Measurements from ENCODE around the gene NRARP. TPM values are rescaled to one million over a fixed set of nuclear protein-coding genes. Genes with fewer than 3 reads are reported as not detected.

NRARP gene
- total and polyA plus RNA-seq, 2 experiments from 2014 or later = 0.32 TPM; not detected in 1

DNA sequence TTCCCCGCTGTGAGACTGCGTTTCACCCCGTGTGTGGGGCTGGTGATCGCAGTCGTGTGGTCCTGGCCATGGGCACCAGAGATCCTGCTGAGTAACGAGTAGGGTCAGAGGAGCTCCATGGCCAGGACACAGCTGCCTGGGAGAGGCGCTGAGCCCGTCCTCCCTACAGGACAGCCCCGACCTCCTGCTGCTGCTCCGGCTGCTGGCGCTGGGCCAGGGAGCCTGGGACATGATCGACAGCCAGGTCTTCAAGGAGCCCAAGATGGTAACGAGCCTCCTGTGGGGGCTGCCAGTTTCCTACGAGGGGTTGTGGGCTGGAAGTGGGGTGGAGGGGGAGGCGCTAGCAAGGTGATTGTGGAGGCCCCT, 35.9 kb downstream of the NRARP start:
- in situ Hi-C loops (cut with MboI) = no loop called here

DNA sequence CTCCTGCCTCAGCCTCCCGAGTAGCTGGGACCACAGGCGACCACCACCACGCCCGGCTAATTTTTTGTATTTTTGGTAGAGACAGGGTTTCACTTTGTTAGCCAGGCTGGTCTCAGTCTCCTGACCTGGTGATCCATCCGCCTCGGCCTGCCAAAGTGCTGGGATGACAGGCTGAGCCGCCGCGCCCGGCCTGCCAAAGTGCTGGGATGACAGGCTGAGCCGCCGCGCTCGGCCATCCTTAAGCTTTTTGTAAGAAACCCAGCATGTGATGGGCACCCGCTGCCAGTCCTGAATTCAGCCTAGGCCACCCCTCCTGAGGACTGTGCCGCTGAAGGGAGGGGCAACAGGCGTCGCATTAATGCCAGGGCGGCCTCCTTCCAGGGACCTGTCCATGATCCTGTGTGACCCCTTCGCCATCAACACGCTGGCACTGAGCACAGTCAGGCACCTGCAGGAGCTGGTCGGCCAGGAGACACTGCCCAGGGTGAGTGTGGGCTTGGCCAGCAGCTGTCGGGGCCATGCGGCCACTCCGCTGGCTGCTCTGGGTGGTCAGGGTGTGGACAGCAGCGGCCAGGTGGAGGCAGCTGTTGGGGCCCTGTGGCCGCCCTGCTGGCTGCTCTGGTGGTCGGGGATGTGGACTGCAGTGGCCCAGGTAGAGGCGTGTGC, 36.4 kb downstream of the NRARP start:
- no peak for TF ChIP-seq EZH2 (IDR thresholded peaks at IDR 0.05; ENCODE audit: insufficient read depth, poor library complexity, severe bottlenecking)
- TF ChIP-seq EZH2phosphoT487 (IDR thresholded peaks at IDR 0.05; ENCODE audit: insufficient read depth, low read depth) = no peak
- no peaks in the 10 kb centered on the region for H3K4me1 ChIP-seq (ENCODE audit: insufficient read depth)

More for the DNA sequence above, 35.9 kb downstream of the NRARP start:
- Histone ChIP-seq H3K4me2 (ENCODE audit: unreplicated experiment) (no peak overlapping the region), H3K79me2 (ENCODE audit: insufficient read depth) (0 out of 2 replicates have a peak, but pooled peaks cover 7% of the 10 kb centered on the region), H4K20me1 (ENCODE audit: insufficient read depth) (no peaks in the 10 kb centered on the region), H2AFZ (no peak overlapping the region), H3K4me3 (no peak overlapping the region), H3K4me1 (ENCODE audit: insufficient read depth) (no peaks in the 10 kb centered on the region), H3K27ac (no peak overlapping the region), H3K9me3 (ENCODE audit: low read depth) (no peaks in the 10 kb centered on the region), H3K9me2 (ENCODE audit: insufficient read depth) (no peaks in the 10 kb centered on the region), H3F3A (ENCODE audit: insufficient read depth) (no peaks in the 10 kb centered on the region), H3K27me3 (replicated peaks; ENCODE audit: insufficient read depth) (no peaks in the 10 kb centered on the region), H3K9ac (no peak overlapping the region), H3K36me3 (ENCODE audit: low read depth) (no peaks in the 10 kb centered on the region)
- TF ChIP-seq EZH2phosphoT487 (IDR thresholded peaks at IDR 0.05; ENCODE audit: insufficient read depth, low read depth) = no peak
- no peak for DNase-seq
- WGBS, 2 experiments (ENCODE audit: low coverage in 1 of 2, low lambda C conversion rate in 2 of 2, missing lambda C conversion rate in 2 of 2) = 92% methylated on average over 15 of the region's 15 CpGs

GRCh38 chr9:137264067-137264466, 38.0 kb downstream of the NRARP start:
- H3K4me2 ChIP-seq (ENCODE audit: unreplicated experiment) = no peak overlapping the region
- H3K36me3 ChIP-seq (ENCODE audit: low read depth) = no peaks in the 10 kb centered on the region; the same call in 1 of the 2 replicates
- TF ChIP-seq EZH2phosphoT487 (IDR thresholded peaks at IDR 0.05; ENCODE audit: insufficient read depth, low read depth) = no peak
- no peak for TF ChIP-seq EZH2 (IDR thresholded peaks at IDR 0.05; ENCODE audit: insufficient read depth, poor library complexity, severe bottlenecking)
- no peak overlapping the region for H3K27ac ChIP-seq
- no peaks in the 10 kb centered on the region for H3K9me3 ChIP-seq (ENCODE audit: low read depth)
- WGBS, 2 experiments (ENCODE audit: low coverage in 1 of 2, low lambda C conversion rate in 2 of 2, missing lambda C conversion rate in 2 of 2) = 93 to 96% methylated on average over 22 of the region's 22 CpGs
- H3K9ac ChIP-seq = no peak overlapping the region
- H3K79me2 ChIP-seq (ENCODE audit: insufficient read depth) = peaks cover 10% of the 10 kb centered on the region; the same call in 1 of the 2 replicates
- H3K4me3 ChIP-seq = no peak overlapping the region
- in situ Hi-C loops (cut with MboI) = no loop called here
- no peak overlapping the region for H2AFZ ChIP-seq
- H3K9me2 ChIP-seq (ENCODE audit: insufficient read depth) = no peaks in the 10 kb centered on the region
- H3K4me1 ChIP-seq (ENCODE audit: insufficient read depth) = no peaks in the 10 kb centered on the region
- H4K20me1 ChIP-seq (ENCODE audit: insufficient read depth) = no peaks in the 10 kb centered on the region
- no peak for DNase-seq
- H3K27me3 ChIP-seq (replicated peaks; ENCODE audit: insufficient read depth) = no peaks in the 10 kb centered on the region
- H3F3A ChIP-seq (ENCODE audit: insufficient read depth) = no peaks in the 10 kb centered on the region

More for the DNA sequence above, 36.4 kb downstream of the NRARP start:
- Histone ChIP-seq H3K4me2 (ENCODE audit: unreplicated experiment) (no peak overlapping the region), H3K27ac (no peak overlapping the region), H3K27me3 (replicated peaks; ENCODE audit: insufficient read depth) (no peaks in the 10 kb centered on the region), H3K36me3 (ENCODE audit: low read depth) (no peaks in the 10 kb centered on the region; the same call in 1 of the 2 replicates), H3K9ac (no peak overlapping the region), H3K4me3 (no peak overlapping the region), H2AFZ (no peak overlapping the region), H3K9me3 (ENCODE audit: low read depth) (no peaks in the 10 kb centered on the region), H3K9me2 (ENCODE audit: insufficient read depth) (no peaks in the 10 kb centered on the region), H4K20me1 (ENCODE audit: insufficient read depth) (no peaks in the 10 kb centered on the region), H3K79me2 (ENCODE audit: insufficient read depth) (0 out of 2 replicates have a peak, but pooled peaks cover 7% of the 10 kb centered on the region), H3F3A (ENCODE audit: insufficient read depth) (no peaks in the 10 kb centered on the region)
- 95 to 97% methylated on average over 27 to 29 of the region's 29 CpGs for WGBS, 2 experiments (ENCODE audit: low coverage in 1 of 2, low lambda C conversion rate in 2 of 2, missing lambda C conversion rate in 2 of 2)
- in situ Hi-C loops (cut with MboI) = no loop called here
- DNase-seq = no peak

DNA sequence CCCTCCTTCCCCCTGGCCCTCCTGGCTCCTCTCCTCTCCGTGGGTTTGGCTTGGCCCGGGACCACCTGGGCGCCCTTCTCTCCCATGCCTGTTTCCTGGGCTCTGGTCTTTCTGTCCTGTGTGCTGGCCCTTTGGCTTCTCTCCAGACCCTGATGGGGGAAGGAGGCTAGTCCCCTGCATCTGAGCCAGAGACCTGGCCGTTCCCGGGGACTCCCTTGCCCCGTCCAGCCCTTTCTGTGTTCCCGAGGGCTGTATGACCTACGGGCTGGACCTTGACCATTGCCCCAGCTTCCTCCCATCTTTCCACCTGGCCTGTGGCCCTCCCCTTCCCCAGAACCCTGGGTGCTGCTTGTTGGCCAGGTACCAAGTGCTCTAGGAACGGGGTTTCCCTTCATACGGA, 38.6 kb downstream of the NRARP start:
- Histone ChIP-seq H3K9me3 (ENCODE audit: low read depth) (no peaks in the 10 kb centered on the region), H3K27me3 (replicated peaks; ENCODE audit: insufficient read depth) (no peaks in the 10 kb centered on the region), H3K27ac (no peak overlapping the region), H3K9me2 (ENCODE audit: insufficient read depth) (no peaks in the 10 kb centered on the region), H3K36me3 (ENCODE audit: low read depth) (no peaks in the 10 kb centered on the region; the same call in 1 of the 2 replicates), H2AFZ (no peak overlapping the region), H3K79me2 (ENCODE audit: insufficient read depth) (peaks cover 16% of the 10 kb centered on the region), H3K9ac (no peak overlapping the region), H3K4me1 (ENCODE audit: insufficient read depth) (no peaks in the 10 kb centered on the region), H3K4me2 (ENCODE audit: unreplicated experiment) (no peak overlapping the region), H4K20me1 (ENCODE audit: insufficient read depth) (no peaks in the 10 kb centered on the region), H3F3A (ENCODE audit: insufficient read depth) (no peaks in the 10 kb centered on the region), H3K4me3 (no peak overlapping the region)
- 75% methylated on average over 6 to 10 of the region's 10 CpGs for WGBS, 2 experiments (ENCODE audit: low coverage in 1 of 2, low lambda C conversion rate in 2 of 2, missing lambda C conversion rate in 2 of 2)
- DNase-seq = no peak
- in situ Hi-C loops (cut with MboI) = no loop called here
- TF ChIP-seq EZH2 (IDR thresholded peaks at IDR 0.05; ENCODE audit: insufficient read depth, poor library complexity, severe bottlenecking) (no peak), EZH2phosphoT487 (IDR thresholded peaks at IDR 0.05; ENCODE audit: insufficient read depth, low read depth) (no peak)

All from GM23248 (cell line).